Testis (tissue), 2 donors: ENCODE results near the gene SOX2.

Experiments used
- CTCF ChIP-seq, 3 experiments: fragments of 450-650 bp in 2 of 3; fragments of 200-600 bp in 1 of 3; sonication (generic) in 1 of 3; IDR thresholded peaks; one replicate each; pipeline ENCODE4 v1.5.1; 2016 to 2019; ENCODE audit warnings: antibody characterized with exemption in 3 of 3, mild to moderate bottlenecking in 2 of 3, moderate library complexity in 1 of 3
- POLR2A ChIP-seq: fragments of 450-650 bp; IDR thresholded peaks from one replicate; pipeline ENCODE4 v1.6.1; 2017; ENCODE audit warnings: antibody characterized with exemption, mild to moderate bottlenecking, moderate library complexity

DNA sequence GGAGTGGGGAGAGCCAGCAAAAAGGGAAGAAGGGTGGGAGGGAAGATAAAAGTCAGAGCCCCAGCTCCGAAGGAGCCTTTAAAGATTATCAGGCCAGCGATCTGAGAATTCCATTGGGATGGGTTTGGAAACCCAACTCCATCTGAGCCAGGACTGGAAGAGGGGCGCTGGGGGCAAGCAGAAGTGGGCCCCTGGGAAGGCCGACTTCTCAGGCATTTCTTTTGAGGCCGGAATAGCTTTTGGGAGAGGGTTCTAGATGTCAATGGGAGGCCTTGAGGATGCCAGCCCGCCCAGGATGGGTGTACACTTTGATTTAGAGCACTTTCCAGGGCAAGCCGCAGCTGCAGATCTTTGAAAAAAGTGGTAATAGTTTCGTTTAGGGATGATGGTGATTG is 6.6 kb upstream of the SOX2 start:
- TF ChIP-seq POLR2A (no peak), CTCF (IDR thresholded peaks at IDR 0.05) (no peak)
